Measurements from ENCODE around the gene CASP4. TPM values are rescaled to one million over a fixed set of nuclear protein-coding genes. Genes with fewer than 3 reads are reported as not detected.
"Not testable (repeated sequence)": the region's sequence is repeated elsewhere in the genome, so short reads cannot be mapped to it uniquely, and the experiment has no call there.

Gene CASP4
- total RNA-seq, result 10 to 100 TPM; 46.1 to 56.0 TPM

DNA sequence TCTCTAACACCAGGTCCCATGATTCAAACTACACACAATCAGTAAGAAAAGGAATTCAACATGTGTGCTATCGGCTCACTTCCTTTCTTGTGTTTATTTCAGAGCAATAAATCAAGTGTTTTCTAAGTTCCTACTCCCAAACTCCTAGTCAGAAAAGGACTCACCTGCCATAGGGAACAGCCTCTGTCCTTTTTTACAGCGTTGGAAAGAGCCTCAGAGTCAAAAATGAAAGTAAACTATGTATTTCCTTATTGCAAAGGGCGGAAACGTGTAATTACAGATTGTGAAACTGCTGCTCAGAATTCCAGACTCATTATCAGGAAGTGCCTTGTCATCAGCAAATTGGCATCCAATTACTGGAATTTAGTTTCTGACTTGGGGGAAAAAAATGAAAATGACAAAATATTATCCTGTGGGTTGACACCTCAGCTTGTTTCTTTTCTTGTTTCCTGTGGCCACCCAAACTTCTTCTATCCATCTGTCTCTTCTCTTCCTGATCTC, at the start of gene CASP4:
CASP4 (minus strand) TSS at position 220 of the 501 bp plus-strand sequence; CDS start at position 171, 49 bp downstream.
- ChIA-PET CTCF (no interaction called here), POLR2A (interaction anchor here (0.6 kb wide), 1 partner anchor 55 kb away, joined by 3 read pairs; no protein-coding TSS in a partner anchor)

DNA sequence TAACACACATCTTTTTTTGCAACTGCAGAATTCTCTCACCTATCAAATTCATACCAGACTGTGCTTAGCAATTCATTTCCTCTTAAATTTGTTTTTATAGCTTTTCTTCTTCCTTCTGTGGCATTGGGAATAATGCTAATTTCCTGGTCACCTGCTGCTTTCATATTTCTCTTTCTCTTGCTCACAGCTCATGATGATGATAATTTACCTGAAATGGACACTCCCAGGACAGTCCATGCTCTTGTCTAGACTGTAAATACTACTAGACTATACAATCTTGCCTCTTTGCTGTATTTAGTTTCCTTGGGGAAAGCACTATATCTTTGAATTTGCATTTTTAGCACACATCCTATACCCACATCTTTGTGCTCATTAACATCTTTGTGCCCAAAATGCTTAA, 39.1 kb upstream of the CASP4 start:
- CTCF ChIA-PET, result no interaction called here
- POLR2A ChIA-PET, result no interaction called here

DNA sequence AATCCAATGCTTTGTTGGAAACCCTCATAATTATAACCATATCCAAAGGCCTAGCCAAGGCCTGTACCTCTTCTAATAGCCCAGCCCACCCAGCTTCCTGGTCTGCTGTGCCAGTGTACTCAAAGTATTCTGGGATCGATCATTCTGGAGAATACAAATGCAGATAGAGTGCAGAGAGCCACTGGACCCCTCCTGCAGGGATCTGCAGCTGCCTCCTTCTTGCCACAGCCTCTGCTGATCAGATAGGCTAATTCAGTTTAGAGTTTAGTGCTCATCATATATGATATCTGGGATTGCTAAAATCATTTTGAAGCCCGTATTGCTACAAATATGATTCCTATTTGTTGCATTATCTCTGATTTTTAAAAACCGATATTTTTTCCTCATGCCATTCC, 37.1 kb upstream of the CASP4 start:
- ChIA-PET CTCF (no interaction called here), POLR2A (no interaction called here)

DNA sequence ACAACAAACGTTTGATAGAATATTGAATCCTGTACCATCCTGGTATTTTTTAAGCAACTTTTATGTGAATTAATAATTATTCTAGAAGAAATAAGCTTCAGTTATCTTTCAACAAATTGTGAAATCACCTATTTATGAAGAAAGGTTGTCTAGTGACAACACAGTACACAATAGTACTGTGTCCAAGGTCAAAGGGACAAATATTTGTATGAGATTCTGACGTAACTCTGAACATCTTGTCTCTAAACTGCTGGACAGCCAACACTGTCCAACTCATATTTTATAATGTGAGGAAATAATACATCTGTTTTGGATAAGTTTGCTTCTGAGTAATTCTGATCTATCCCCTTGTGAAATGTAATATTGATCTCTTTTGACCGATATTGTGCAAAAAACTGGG, 35.6 kb upstream of the CASP4 start:
- CTCF ChIA-PET, result no interaction called here
- POLR2A ChIA-PET, result no interaction called here

DNA sequence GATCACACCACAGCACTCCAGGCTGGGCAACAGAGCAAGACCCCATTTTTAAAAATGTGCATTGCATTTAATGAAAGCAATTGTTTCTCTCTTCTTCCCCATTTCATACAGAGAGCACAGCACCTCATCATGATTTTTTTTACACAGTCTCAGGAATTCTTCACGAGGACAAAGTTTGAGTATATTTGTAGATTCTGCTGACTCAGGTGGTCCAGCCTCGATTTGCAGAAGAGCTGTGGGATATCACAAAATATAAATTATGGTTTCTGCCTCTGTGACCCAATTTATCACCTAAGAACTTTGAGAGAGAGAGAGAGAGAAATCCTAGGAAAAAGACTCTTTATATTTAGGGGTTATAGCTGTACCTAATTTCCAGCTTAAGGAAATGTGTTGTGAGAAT, 34.8 kb upstream of the CASP4 start:
- POLR2A ChIA-PET, result no interaction called here
- CTCF ChIA-PET, result no interaction called here

DNA sequence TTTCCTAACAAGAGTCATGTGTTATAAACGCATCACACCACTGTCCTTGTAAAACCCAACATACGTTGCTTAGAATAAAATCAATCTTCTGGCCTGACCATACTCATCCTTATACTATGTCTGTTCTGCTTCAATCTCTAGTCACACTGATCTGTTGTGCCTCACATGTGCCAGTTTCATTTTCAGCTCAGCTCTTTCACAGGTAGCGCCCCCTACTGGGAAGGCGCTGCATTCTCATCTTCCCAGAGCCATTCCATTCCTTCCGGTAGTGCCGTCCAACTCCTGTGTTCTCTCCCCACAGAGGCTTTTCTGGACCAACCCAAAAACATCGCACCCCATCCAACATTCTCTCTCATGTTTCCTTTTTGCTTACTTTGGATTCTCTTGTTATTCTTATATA, 32.4 kb upstream of the CASP4 start:
- ChIA-PET CTCF (interaction anchor here (1.1 kb wide), 1 partner anchor 55 kb away, joined by 3 read pairs; no protein-coding TSS in a partner anchor), POLR2A (no interaction called here)

DNA sequence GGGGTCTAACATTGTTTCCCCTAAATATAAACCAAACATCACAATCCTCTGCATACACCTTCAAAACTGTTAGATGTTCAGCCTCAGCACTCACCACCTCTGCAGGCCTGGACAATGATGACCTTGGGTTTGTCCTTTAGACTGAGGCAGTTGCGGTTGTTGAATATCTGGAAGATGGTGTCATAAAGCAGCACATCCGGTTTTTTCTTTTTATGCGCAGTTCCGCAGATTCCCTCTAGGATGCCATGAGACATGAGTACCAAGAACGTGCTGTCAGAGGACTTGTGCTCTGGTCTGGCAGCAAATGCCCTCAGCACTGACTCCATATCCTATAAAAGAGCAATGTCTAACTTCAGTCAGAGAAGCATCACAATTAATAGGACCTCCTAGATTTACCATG, 31.8 kb upstream of the CASP4 start:
- POLR2A ChIA-PET, result no interaction called here

DNA sequence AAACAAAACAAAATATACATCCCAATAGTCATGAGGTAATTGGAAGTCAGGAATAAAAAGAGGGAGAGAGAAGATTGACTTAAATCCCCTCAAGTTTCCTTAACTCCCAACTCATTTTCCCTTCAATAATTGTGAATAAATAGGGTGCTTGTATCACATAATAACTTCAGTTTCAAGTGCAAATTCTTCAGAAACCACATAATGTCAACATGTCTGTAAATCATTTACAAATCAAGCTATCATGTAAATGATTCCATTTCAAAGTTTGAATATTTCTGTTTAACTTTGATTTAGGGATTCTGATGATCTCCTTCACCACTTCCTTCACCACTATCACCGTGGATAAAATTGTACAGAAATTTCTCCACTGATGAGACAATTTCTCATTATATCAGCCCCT, 31.3 kb upstream of the CASP4 start:
- ChIA-PET POLR2A (no interaction called here), CTCF (no interaction called here)

More for the DNA sequence above, 31.8 kb upstream of the CASP4 start:
- CTCF ChIA-PET, result no interaction called here

DNA sequence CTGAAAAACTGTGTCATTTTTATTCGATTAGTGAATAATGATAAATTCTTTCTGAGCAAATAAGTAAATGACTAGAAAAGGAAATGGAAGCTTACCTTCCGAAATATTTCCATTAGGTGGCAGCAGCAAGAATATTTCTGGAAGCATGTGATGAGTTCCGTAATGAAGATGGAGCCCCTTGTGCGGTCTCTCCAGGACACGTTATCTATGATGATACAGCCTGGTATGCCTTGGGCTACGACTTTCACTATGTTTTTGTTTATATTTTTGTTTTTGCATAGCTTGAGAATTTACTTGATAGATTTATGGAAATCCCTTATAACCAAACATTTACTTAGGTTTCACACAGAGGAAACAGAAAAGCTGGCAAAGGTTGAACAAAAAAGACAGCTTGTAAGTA, 28.9 kb upstream of the CASP4 start:
- CTCF ChIA-PET, result no interaction called here

DNA sequence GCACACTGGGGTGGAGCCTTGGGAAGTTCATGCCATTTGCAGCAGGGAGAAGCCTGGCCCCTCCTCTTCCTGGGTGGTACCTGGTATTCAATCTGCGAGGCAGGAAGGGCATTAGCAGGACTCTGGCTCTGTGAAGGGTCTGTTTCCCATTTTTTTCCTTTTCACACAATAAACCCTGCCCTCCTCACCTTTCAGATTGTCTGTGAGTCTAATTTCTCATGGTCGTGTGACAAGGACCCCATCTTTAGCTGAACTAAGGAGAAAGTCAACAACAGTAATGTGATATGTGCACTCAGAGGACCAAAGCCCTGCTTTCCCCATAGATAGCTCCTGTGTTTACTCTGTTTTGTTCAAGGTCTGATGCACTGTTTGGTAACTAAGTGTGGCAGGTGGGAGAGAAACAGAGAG, 26.6 kb upstream of the CASP4 start:
- POLR2A ChIA-PET, result no interaction called here
- CTCF ChIA-PET, result no interaction called here

More for the DNA sequence above, 28.9 kb upstream of the CASP4 start:
- POLR2A ChIA-PET, result no interaction called here

DNA sequence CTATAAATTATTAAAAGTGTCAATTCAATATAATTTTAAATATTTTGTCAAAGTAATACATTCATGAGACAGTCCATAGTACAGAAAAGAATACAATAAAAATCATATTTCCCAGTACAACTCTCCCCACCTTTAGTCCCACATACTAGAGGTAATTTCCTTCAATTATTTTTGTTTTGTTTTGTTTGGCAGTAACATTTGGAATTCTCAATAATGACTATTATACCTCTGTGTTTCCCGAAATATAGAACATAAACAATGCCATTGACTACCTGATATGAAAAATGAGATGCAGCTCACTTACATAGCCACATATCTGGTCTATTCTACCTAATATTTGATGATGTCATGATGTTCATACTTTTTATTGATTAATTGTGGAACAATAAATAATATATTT, 24.4 kb upstream of the CASP4 start:
- ChIA-PET POLR2A (no interaction called here), CTCF (no interaction called here)

DNA sequence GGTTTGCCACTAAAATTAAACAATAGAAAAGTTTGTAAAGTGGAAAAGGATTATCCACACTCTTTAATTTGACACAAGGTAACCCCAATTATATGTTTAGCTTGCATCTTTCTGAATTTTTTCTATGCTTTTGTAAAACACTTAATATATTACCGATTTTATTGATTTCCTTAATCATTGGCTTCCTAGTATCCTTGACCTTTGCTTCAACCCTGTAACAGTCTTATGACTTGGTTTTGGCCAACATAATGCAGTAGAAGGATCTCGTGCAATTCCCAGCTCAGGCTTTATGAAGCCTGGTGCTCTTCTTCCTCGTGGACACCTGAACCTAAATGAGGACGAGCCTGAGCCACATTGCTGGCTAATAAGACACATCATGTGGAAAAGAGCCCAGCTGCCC, 23.6 kb upstream of the CASP4 start:
- ChIA-PET CTCF (no interaction called here), POLR2A (no interaction called here)

DNA sequence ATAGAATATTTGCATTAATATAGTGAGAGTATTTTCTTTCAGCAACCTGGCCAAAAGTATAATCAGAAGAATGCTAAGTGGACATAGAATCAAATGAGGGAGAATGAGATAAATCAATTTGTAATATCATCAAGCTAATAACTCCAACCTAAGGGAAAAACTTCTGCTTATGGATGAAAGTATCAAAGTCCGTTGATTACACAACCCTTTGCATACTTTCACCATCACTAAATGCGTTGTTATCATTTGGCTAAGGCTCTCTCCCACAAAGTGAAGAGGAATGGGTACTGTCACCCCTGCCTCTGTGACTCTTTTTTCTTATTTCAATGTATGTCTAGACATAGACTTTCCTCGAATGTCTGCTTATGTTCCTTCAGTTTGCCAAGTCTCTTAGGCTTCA, 16.4 kb upstream of the CASP4 start:
- POLR2A ChIA-PET, result no interaction called here
- CTCF ChIA-PET, result no interaction called here

DNA sequence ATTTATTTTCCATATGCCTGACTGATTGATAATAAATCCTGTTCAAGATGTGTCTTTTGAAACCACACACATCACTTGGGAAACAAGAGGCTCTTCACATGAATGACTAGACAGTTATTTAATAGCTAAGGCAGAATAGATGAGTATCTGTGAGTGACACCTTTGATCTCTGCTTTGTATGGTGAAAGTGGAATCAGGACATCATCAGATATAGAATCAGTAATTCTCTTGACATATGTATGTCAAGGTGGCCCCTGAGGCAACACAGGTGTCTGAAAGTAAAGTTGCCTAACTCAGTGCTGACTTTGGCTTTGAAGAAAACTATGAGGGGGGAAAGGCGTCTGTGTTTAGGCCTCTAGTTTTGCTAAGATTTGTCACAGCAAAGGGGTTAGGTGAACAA, 11.5 kb upstream of the CASP4 start:
- ChIA-PET CTCF (no interaction called here), POLR2A (interaction anchor here (0.6 kb wide), 1 partner anchor 570 kb away, joined by 3 read pairs; no protein-coding TSS in a partner anchor)

DNA sequence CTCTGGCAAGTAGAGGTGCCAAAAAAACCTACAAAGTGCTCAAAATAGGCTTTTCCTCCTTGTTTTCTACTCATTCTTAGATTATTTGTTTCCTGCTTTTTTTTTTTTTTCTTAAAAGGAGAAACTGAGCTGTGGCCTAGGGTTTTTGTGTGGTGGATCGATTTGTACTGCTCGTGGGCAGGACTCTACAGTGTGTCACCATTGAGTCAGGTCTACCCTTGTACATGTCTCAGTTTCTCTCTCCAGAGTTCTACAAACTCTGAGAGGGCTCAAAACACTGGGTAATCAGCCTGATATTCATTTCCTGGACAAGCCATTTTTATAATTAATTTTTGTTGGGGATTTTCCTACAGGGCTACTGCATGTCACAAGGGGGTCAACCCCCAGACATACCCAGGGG, 5.2 kb upstream of the CASP4 start:
- ChIA-PET CTCF (no interaction called here), POLR2A (interaction anchor here (0.6 kb wide), 1 partner anchor 477 kb away, joined by 3 read pairs; no protein-coding TSS in a partner anchor)

DNA sequence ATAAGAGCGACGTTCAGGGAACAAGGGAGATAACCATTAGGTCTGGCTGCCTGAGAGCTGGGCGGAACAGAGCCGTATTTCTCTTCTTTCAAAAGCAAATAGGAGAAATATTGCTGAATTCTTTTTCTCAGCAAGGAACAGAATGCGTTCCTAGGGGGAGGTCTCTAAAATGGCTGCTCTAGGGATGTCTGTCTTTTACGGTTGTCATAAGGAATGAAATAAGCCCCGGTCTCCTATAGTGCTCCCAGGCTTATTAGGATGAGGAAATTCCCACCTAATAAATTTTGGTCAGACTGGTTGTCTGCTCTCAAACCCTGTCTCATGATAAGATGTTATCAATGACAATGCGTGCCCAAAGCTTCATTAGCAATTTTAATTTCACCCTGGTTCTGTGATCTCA, 4.5 kb upstream of the CASP4 start:
- CTCF ChIA-PET, POLR2A ChIA-PET: not testable (repeated sequence)

DNA sequence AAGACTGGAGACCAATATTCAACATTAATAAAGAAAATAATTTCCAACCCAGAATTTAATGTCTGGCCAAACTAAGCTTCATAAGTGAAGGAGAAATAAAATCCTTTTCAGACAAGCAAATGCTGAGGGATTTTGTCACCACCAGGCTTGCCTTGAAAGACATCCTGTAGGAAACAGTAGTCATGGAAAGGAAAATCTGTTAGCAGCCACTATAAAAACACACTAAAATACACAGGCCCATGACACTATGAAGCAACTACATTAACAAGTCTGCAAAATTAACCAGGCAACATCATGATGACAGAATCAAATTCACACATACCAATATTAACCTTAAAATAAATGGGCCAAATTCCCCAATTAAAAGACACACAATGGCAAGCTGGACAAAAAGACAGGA, 2.4 kb upstream of the CASP4 start:
- POLR2A ChIA-PET, result no interaction called here
- CTCF ChIA-PET, result interaction anchor here (0.6 to 1.0 kb wide), 2 partner anchors 10 to 12 kb away, joined by 3 to 4 read pairs; no protein-coding TSS in a partner anchor

DNA sequence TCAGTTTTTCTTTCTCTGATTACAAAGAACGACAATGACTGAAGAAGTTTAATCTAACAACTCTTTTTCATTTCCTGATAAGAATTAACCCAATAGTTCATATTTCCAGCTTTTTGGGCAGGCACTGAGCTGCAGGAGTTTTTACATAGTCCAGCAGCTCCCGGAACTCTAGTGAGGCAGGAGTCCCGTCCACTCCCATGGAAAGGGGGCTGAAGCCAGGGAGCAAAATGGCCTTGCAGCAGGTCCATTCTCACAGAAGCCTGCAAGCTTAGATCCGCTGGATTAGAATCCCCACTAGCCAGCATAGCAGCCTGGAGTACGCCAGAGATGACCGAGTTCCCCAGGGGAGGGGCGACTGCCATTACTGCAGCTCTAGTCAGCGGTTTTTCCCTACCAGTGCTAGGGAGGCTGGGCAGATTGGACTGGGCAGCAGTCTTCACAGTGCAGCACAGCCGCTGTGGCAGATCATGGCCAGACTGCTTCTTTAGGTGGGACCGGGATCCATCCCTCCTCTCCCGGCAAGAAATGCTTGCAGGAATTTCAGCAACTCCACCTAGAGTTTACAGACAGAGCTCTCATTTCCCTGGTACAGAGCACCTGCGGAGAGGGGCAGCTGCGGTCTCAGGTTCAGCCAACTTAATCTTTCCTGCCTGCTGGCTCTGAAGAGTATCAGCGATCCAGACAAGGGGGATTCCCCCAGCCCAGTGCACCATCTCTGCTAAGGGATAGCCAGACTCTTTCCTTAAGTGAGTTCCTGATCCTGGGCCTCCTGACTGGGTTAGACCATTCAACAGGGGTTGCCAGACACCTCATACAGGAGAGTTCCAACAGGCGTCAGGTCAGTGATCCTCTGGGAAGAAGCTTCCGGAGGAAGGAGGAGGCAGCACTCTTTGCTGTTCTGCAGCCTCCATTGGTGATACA, 742 bp upstream of the CASP4 start:
- POLR2A ChIA-PET, result no interaction called here
- CTCF ChIA-PET, result no interaction called here

DNA sequence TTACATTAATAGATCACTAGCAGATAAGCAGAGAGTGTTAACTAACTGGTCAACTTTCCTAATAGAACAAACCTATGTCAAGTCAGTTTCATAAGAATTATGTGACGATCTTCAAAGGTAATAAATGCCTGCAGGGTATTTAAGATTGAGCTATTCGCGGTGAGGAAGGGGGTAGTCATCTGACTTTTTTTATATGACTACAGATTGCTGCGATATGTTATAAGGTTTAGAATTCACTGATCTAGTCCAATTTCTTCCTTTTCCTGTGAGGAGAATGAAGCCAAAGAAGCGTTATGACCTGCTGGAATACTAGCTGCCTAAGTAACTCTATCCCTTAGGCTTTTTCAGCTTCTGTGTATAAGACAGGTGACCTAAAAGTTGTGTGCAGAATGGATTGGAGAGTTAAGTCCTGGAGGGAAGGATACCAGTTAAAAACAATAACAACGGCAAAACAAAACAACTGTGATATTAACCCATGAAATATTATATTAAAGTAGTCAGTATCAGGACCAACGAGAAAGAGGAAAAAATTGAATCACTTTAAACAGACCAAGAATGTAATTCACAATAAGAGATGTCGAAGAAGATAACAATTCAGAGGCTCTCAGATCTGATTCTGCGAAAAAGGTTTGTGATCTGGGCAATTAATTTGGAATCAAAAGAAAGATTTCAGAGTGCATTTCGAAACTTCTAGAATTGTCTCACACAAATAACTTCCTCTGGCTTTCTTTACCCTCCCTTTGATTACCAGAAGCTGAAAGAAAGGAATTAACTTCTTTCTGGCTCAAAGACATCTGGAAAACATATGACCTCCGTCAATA, 630 bp downstream of the CASP4 start:
- ChIA-PET CTCF (no interaction called here), POLR2A (interaction anchor here (0.6 kb wide), 2 partner anchors 55 to 67 kb away, joined by 3 read pairs; partner anchors contain the start of gene CASP1)

DNA sequence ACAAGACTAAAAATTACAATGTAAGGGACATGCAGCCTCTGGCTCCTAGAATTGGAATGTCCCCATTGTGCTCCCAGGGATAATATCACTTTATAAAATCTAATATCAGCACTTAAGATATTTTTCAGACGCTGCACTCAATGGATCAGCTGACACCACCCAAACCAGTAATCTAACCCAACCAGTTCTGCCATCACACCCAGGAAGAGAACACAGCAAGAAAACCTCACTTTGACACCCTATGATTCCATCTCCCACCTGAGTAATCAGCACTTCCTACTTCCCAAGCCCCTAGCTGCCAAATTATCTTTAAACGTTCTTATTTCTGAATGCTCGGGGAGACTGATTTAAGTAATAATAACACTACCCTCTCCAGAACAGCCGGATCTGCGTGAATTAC, 2.6 kb downstream of the CASP4 start:
- ChIA-PET CTCF (no interaction called here), POLR2A (no interaction called here)

DNA sequence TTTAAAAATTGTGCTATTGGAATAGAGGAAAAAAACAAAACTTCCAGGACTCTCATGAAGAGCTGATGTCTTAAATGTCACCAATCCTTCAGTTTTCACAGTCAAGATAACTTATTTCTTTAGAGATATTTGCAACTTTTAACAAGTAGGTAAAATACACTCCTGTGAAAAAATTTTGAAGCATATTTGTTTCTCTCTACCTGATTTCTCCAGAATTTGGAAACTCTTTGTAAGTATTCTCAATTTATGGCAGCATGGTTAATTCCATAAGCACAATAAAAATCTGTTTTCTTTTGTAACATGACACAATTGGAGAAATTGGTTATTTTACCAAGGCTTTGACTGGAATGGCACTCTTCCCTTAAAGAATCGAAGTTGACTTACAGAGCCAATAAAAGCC, 4.1 kb downstream of the CASP4 start:
- ChIA-PET CTCF (interaction anchor here (1.6 kb wide), 1 partner anchor 22 kb away, joined by 4 read pairs; no protein-coding TSS in a partner anchor), POLR2A (no interaction called here)
